HepG2 (cell line): ENCODE data around the gene SLC16A3. TPM values are rescaled to one million over a fixed set of nuclear protein-coding genes. Genes with fewer than 3 reads are reported as not detected.

ENCODE experiments used
- AGO1 ChIP-seq: fragments of 200-400 bp; formaldehyde crosslinking; IDR thresholded peaks from 2 replicates; pipeline ENCODE4 v1.6.1; 2017; ENCODE audit warnings: mild to moderate bottlenecking, low read depth, low read length, moderate library complexity; ENCODE audit not compliant: poor library complexity, severe bottlenecking
- ATM ChIP-seq: fragments of 450-650 bp; IDR thresholded peaks from 2 replicates; pipeline ENCODE4 v1.7.1; 2017; ENCODE audit warnings: mild to moderate bottlenecking, borderline replicate concordance
- CENPBD1 ChIP-seq: sonication (generic); formaldehyde crosslinking; IDR thresholded peaks from 2 replicates; pipeline ENCODE4 v1.8.0; 2022; ENCODE audit warnings: missing genetic modification reagents, low read depth, mild to moderate bottlenecking, borderline replicate concordance
- HNF1B ChIP-seq: sonication (generic); formaldehyde crosslinking; IDR thresholded peaks from 2 replicates; pipeline ENCODE4 v1.5.1; 2020; ENCODE audit warnings: mild to moderate bottlenecking, moderate library complexity, missing genetic modification reagents
- HOXA5 ChIP-seq: sonication (generic); formaldehyde crosslinking; IDR thresholded peaks from 2 replicates; pipeline ENCODE4 v1.4.0; 2020; ENCODE audit warnings: missing genetic modification reagents
- KLF11 ChIP-seq: IDR thresholded peaks from 2 replicates; pipeline ENCODE4 v1.6.1; 2016; ENCODE audit warnings: missing compliant biosample characterization
- MEIS2 ChIP-seq: sonication (generic); formaldehyde crosslinking; IDR thresholded peaks from 2 replicates; pipeline ENCODE4 v1.9.0; 2021; ENCODE audit warnings: mild to moderate bottlenecking, missing genetic modification reagents
- PHF20 ChIP-seq: sonication (generic); formaldehyde crosslinking; IDR thresholded peaks from 2 replicates; pipeline ENCODE4 v1.5.0; 2020; ENCODE audit warnings: mild to moderate bottlenecking, missing genetic modification reagents
- SIX4 ChIP-seq: sonication (generic); formaldehyde crosslinking; IDR thresholded peaks from 2 replicates; pipeline ENCODE4 v1.4.0; 2020; ENCODE audit warnings: missing genetic modification reagents
- SKI ChIP-seq: fragments of 450-650 bp; IDR thresholded peaks from one replicate; pipeline ENCODE4 v1.6.1; 2018; ENCODE audit warnings: mild to moderate bottlenecking; ENCODE audit not compliant: partially characterized antibody
- U2AF1 ChIP-seq: fragments of 200-400 bp; formaldehyde crosslinking; optimal IDR thresholded peaks from 2 replicates; pipeline ENCODE3; 2017; ENCODE audit warnings: mild to moderate bottlenecking, low read depth, low read length
- ZHX2 ChIP-seq, 2 experiments: sonication (generic) in 1 of 2; formaldehyde crosslinking in 1 of 2; IDR thresholded peaks; 2 replicates each; pipeline versions ENCODE4 v1.6.1 to v1.9.0; 2014 to 2022; ENCODE audit warnings: antibody characterized with exemption in 1 of 2, borderline replicate concordance in 1 of 2, inconsistent platforms in 1 of 2, low read depth in 1 of 2, missing genetic modification reagents in 1 of 2
- ZMAT5 ChIP-seq: sonication (generic); formaldehyde crosslinking; IDR thresholded peaks from 2 replicates; pipeline ENCODE4 v1.5.0; 2020; ENCODE audit warnings: mild to moderate bottlenecking, low read depth, missing genetic modification reagents, borderline replicate concordance
- ZNF143 ChIP-seq: sonication (generic); formaldehyde crosslinking; IDR thresholded peaks from 2 replicates; pipeline ENCODE4 v1.4.0; 2020; ENCODE audit warnings: missing genetic modification reagents
- ZNF572 ChIP-seq: sonication (generic); formaldehyde crosslinking; IDR thresholded peaks from 2 replicates; pipeline ENCODE4 v1.5.1; 2020; ENCODE audit warnings: mild to moderate bottlenecking, missing genetic modification reagents
- ZNF574 ChIP-seq: sonication (generic); formaldehyde crosslinking; IDR thresholded peaks from 2 replicates; pipeline ENCODE4 v1.4.0; 2020; ENCODE audit warnings: missing genetic modification reagents
- ZNF619 ChIP-seq: sonication (generic); formaldehyde crosslinking; IDR thresholded peaks from 2 replicates; pipeline ENCODE4 v1.4.0; 2020; ENCODE audit warnings: mild to moderate bottlenecking, missing genetic modification reagents
- polyA plus RNA-seq, 8 experiments: library from polyadenylated mRNA; depleted of rRNA in 3 of 8; stranded (reverse) in 7 of 8; unstranded in 1 of 8; fragments of >200 nt; fragmentation: Illumina TruSeq in 4 of 8; extraction: Trizol in 4 of 8; gene quantifications; 2 replicates each; pipeline versions ENCODE4 v1.2.1 to v1.2.3, GENCODE V29; 2011 to 2016; ENCODE audit warnings: low read depth in 4 of 8, missing spikeins in 1 of 8, mixed read lengths in 1 of 8; ENCODE audit not compliant: insufficient read depth in 1 of 8
- total RNA-seq, 5 experiments: library from RNA; depleted of rRNA; stranded (reverse); fragments of >200 nt; fragmentation: Illumina TruSeq; extraction: Trizol; gene quantifications; 2 replicates each; pipeline ENCODE4 v1.2.3, GENCODE V29; 2016; ENCODE audit warnings: low read depth in 1 of 5

SLC16A3 gene
- total and polyA plus RNA-seq, 2 of the 13 experiments (the other 11 are each of a cell fraction or from before 2014, with no cell fraction given), result 242 to 349 TPM

- TF ChIP-seq CENPBD1 (CRISPR knock-in tag) (peak; percentile 87; the same call in 1 of the 2 replicates), ATM (no peak), MEIS2 (CRISPR knock-in tag) (peak; percentile 94), ZNF619 (CRISPR knock-in tag) (peak; percentile 50; the same call in 1 of the 2 replicates), ZNF143 (CRISPR knock-in tag) (peak; percentile 54), SKI (peak; percentile 86), HNF1B (CRISPR knock-in tag) (peak; percentile 85; the same call in 1 of the 2 replicates), U2AF1 (peak; percentile 67), ZNF574 (CRISPR knock-in tag) (peak; percentile 90), HOXA5 (CRISPR knock-in tag) (peak; percentile 99), AGO1 (peak; percentile 55), PHF20 (peak; percentile 64; the same call in 1 of the 2 replicates), ZHX2 (IDR thresholded peaks at IDR 0.05; ENCODE audit: low read depth) (peak; percentile 30; the same call in 1 of the 2 replicates), ZHX2 (CRISPR knock-in tag; IDR thresholded peaks at IDR 0.05; ENCODE audit: borderline replicate concordance) (peak; percentile 98), ZMAT5 (CRISPR knock-in tag) (no peak; the same call in 1 of the 2 replicates), SIX4 (peak; percentile 63; the same call in 1 of the 2 replicates), ZNF572 (CRISPR knock-in tag) (no peak), KLF11 (CRISPR knock-in tag) (no peak)
Measured at GRCh38 chr17:82230609-82231311, 1.9 kb downstream of the SLC16A3 start (continued).
